B cell (primary cell): ENCODE data around the gene ZNF581. TPM values are rescaled to one million over a fixed set of nuclear protein-coding genes. Genes with fewer than 3 reads are reported as not detected.

Experiments used
- ATAC-seq: fragments of 200-7000 bp; cut with Tn5 transposase; one replicate; pipeline ENCODE4 v1.10.0; 2021; ENCODE audit warnings: low read depth, mild to moderate bottlenecking, moderate number of reproducible peaks, moderate library complexity
- CTCF ChIA-PET: fragments of 350-600 bp; sonication (Branson Sonifier 250); formaldehyde crosslinking; loops from one replicate; lab custom pipeline; 2021; ENCODE audit warnings: antibody characterized with exemption, inconsistent platforms; lab: Charles Lee
- POLR2A ChIA-PET: fragments of 350-600 bp; sonication (Branson Sonifier 250); formaldehyde crosslinking; loops from one replicate; lab custom pipeline; 2021; ENCODE audit warnings: antibody characterized with exemption; lab: Charles Lee
- DNase-seq: peaks from one replicate; pipeline ENCODE4 v3.0.0; 2013
- H2AFZ ChIP-seq: 2 replicates; pipeline ENCODE4 v1.6.1; 2012; ENCODE audit warnings: mild to moderate bottlenecking, low read depth, low read length; ENCODE audit not compliant: insufficient read depth, poor library complexity, severe bottlenecking
- H3K27ac ChIP-seq, 2 donors: 1 replicate in 1 of 2; 2 replicates in 1 of 2; pipeline ENCODE4 v1.5.1; 2012 to 2013; ENCODE audit warnings: low read length in 2 of 2, mild to moderate bottlenecking in 2 of 2, moderate library complexity in 1 of 2
- H3K27me3 ChIP-seq, 4 experiments: fragments of 200-600 bp in 1 of 4; sonication (generic) in 1 of 4; replicated peaks in 1 of 4; 1 replicate in 2 of 4; 2 replicates in 2 of 4; pipeline versions ENCODE4 v1.6.1 to v1.7.0; 2013 to 2016; ENCODE audit warnings: low read length in 3 of 4, mild to moderate bottlenecking in 2 of 4, mixed read lengths in 1 of 4, moderate library complexity in 1 of 4; ENCODE audit not compliant: insufficient read depth in 4 of 4, control insufficient read depth in 3 of 4; ENCODE audit errors: control extremely low read depth in 1 of 4
- H3K36me3 ChIP-seq, 2 experiments: replicated peaks in 1 of 2; 1 replicate in 1 of 2; 2 replicates in 1 of 2; pipeline versions ENCODE4 v1.6.1 to v1.7.1; 2013; ENCODE audit warnings: low read length in 1 of 2; ENCODE audit not compliant: insufficient read depth in 2 of 2, control insufficient read depth in 1 of 2; ENCODE audit errors: control extremely low read depth in 1 of 2, extremely low read depth in 1 of 2
- H3K4me1 ChIP-seq, 2 donors: fragments of 200-600 bp in 1 of 2; sonication (generic) in 1 of 2; 1 replicate in 1 of 2; 2 replicates in 1 of 2; pipeline versions ENCODE4 v1.5.1 to v1.6.1; 2013 to 2017; ENCODE audit warnings: low read length in 2 of 2; ENCODE audit not compliant: control insufficient read depth in 2 of 2, insufficient read depth in 2 of 2
- H3K4me2 ChIP-seq: replicated peaks from 2 replicates; pipeline ENCODE3; 2012; ENCODE audit warnings: mild to moderate bottlenecking, low read depth, low read length; ENCODE audit not compliant: poor library complexity, severe bottlenecking
- H3K4me3 ChIP-seq, 5 experiments: fragments of 200-600 bp in 1 of 5; sonication (generic) in 1 of 5; 1 replicate in 3 of 5; 2 replicates in 2 of 5; pipeline versions ENCODE4 v1.5.1 to v1.7.0; 2011 to 2016; ENCODE audit warnings: low read length in 4 of 5, mild to moderate bottlenecking in 4 of 5, low read depth in 2 of 5, control low read depth in 1 of 5, moderate library complexity in 1 of 5; ENCODE audit not compliant: insufficient read depth in 1 of 5; ENCODE audit errors: control extremely low read depth in 1 of 5, extremely low read depth in 1 of 5
- H3K79me2 ChIP-seq: fragments of 200-600 bp; sonication (generic); one replicate; pipeline ENCODE4 v1.6.0; 2016; ENCODE audit warnings: low read length; ENCODE audit not compliant: control insufficient read depth, insufficient read depth
- H3K9ac ChIP-seq: fragments of 200-600 bp; sonication (generic); 2 replicates; pipeline ENCODE4 v1.6.1; 2017; ENCODE audit warnings: mild to moderate bottlenecking, low read length, moderate library complexity
- H3K9me3 ChIP-seq, 3 donors: one replicate each; pipeline versions ENCODE4 v1.6.1 to v1.7.1; 2013; ENCODE audit warnings: low read length in 2 of 3; ENCODE audit not compliant: control insufficient read depth in 2 of 3, insufficient read depth in 1 of 3; ENCODE audit errors: control extremely low read depth in 1 of 3
- H4K20me1 ChIP-seq: 2 replicates; pipeline ENCODE4 v1.6.0; 2012; ENCODE audit warnings: mild to moderate bottlenecking, low read length; ENCODE audit not compliant: insufficient read depth, control insufficient read depth, poor library complexity, severe bottlenecking
- H3K27ac Mint-ChIP-seq: one replicate; pipeline ENCODE4 v1.8.0; 2021; ENCODE audit warnings: mixed read lengths
- H3K27me3 Mint-ChIP-seq: one replicate; pipeline ENCODE4 v1.8.0; 2021; ENCODE audit warnings: mixed read lengths
- H3K4me1 Mint-ChIP-seq: one replicate; pipeline ENCODE4 v1.8.0; 2021; ENCODE audit warnings: mixed read lengths
- H3K4me3 Mint-ChIP-seq: one replicate; pipeline ENCODE4 v1.8.0; 2021; ENCODE audit warnings: mixed read lengths
- H3K9me3 Mint-ChIP-seq: one replicate; pipeline ENCODE4 v1.8.0; 2022; ENCODE audit warnings: mixed read lengths; ENCODE audit not compliant: insufficient read depth
- EZH2 ChIP-seq: IDR thresholded peaks from 2 replicates; pipeline ENCODE4 v1.6.1; 2012; ENCODE audit warnings: borderline replicate concordance, low read depth, mild to moderate bottlenecking, moderate library complexity, low read length; ENCODE audit not compliant: insufficient read depth, poor library complexity, severe bottlenecking
- WGBS: methylation state at CpG from one replicate; pipeline ENCODE4 v1.1.5; 2013; ENCODE audit warnings: missing lambda C conversion rate; ENCODE audit not compliant: insufficient coverage; 5-methylcytosine and 5-hydroxymethylcytosine counted together
- intact Hi-C: fragments of 100-400 bp; cut with micrococcal nuclease; formaldehyde crosslinking; loops from one replicate; pipeline ENCODE4 v1.10.0; 2022
- polyA plus RNA-seq: library from polyadenylated mRNA; depleted of rRNA; stranded (reverse); fragments of >200 nt; gene quantifications from 2 replicates; pipeline ENCODE4 v1.2.3, GENCODE V29; 2012
- total RNA-seq, 2 donors: library from RNA; stranded (reverse); fragments of 120-200 nt in 1 of 2; gene quantifications; 1 replicate in 1 of 2; 2 replicates in 1 of 2; pipeline versions ENCODE4 v1.2.3 to v1.2.4, GENCODE V29; 2013 to 2022
- TF ChIP-seq, protein P1 (sequence below): fragments of 200-600 bp; IDR thresholded peaks from one replicate; pipeline ENCODE4 v1.8.0; 2022; ENCODE audit warnings: antibody characterized with exemption, mild to moderate bottlenecking

Gene ZNF581
- total and polyA plus RNA-seq, 2 donors (not counting 1 experiment from before 2014, with no cell fraction given): 48.2 to 51.3 TPM

DNA sequence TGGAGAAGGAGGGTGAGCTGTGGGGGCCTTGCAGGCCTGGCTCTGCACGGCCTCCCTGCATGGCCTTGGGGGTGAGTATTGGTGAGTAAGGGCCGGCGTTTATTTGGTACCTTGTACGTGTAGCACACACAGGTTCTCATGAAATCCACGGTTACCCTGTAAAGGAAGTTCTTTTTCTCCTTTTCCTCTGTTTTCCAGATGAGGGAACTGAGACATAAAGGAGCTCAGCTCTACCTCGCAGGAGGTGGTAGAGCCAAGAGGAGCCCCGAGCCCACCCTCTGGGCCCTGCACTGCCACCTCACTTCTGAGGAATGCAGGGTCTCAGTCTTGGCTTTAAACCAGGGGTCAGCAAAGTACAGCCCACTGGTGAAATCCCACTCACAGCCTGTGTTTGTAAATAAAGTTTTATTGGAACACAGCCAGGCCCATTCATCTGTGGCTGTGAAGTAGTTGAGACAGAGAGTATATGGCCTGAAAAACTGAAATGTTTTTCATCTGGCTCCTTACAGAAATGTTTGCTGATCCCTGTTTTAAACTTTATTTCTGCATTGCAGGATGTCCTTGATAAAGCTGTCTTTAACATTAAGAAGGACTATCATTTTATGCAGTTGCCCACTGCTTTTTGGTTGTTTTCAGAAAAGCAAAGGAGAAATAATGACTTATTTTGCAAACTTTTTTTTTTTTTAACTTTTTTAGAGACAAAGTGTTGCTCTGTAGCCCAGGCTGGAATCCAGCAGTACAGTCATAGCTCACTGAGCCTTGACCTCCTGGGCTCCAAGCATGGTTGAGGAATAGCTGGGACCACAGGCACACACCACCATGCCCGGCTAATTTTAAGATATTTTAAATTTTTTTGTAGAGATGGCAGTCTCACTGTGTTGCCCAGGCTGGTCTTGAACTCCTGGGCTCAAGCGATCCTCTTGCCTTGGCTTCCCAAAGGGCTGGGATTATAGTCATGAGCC, 38.0 kb downstream of the ZNF581 start:
- POLR2A ChIA-PET: no interaction called here

More for the DNA sequence above, 38.0 kb downstream of the ZNF581 start:
- intact Hi-C loops: no loop called here
- TF ChIP-seq, protein P1, sequence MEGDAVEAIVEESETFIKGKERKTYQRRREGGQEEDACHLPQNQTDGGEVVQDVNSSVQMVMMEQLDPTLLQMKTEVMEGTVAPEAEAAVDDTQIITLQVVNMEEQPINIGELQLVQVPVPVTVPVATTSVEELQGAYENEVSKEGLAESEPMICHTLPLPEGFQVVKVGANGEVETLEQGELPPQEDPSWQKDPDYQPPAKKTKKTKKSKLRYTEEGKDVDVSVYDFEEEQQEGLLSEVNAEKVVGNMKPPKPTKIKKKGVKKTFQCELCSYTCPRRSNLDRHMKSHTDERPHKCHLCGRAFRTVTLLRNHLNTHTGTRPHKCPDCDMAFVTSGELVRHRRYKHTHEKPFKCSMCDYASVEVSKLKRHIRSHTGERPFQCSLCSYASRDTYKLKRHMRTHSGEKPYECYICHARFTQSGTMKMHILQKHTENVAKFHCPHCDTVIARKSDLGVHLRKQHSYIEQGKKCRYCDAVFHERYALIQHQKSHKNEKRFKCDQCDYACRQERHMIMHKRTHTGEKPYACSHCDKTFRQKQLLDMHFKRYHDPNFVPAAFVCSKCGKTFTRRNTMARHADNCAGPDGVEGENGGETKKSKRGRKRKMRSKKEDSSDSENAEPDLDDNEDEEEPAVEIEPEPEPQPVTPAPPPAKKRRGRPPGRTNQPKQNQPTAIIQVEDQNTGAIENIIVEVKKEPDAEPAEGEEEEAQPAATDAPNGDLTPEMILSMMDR: no peak
- TF ChIP-seq EZH2: no peak
- Mint-ChIP-seq H3K27me3 (no peaks in the 10 kb centered on the region), H3K9me3 (no peaks in the 10 kb centered on the region), H3K27ac (peak overlapping the region; percentile 26), H3K4me3 (no peak overlapping the region), H3K4me1 (peaks cover 62% of the 10 kb centered on the region)
- H3K27me3 ChIP-seq: no peaks in the 10 kb centered on the region
- H3K9ac ChIP-seq: no peak overlapping the region
- CTCF ChIA-PET: interaction anchor here (0.6 kb wide), 1 partner anchor 214 kb away, joined by 3 read pairs; no protein-coding TSS in a partner anchor
- H3K4me2 ChIP-seq: no peak overlapping the region
- no peak overlapping the region for H2AFZ ChIP-seq
- peaks cover 42 to 59% of the 10 kb centered on the region in 2 donors for H3K4me1 ChIP-seq
- no peak for ATAC-seq
- DNase-seq: no peak
- WGBS: 93% methylated on average over 7 of the region's 9 CpGs
- peaks cover 0 to 2% (median 0%) of the 10 kb centered on the region in 3 donors for H3K9me3 ChIP-seq
- H3K4me3 ChIP-seq: no peak overlapping the region
- peaks cover 86% of the 10 kb centered on the region for H4K20me1 ChIP-seq
- no peak overlapping the region for H3K27ac ChIP-seq
- H3K36me3 ChIP-seq: peaks cover 0 to 83% of the 10 kb centered on the region in 2 experiments
- peaks cover 93% of the 10 kb centered on the region for H3K79me2 ChIP-seq
